Gastroesophageal sphincter (tissue), 4 donors: ENCODE results near the gene LONP1. TPM values are rescaled to one million over a fixed set of nuclear protein-coding genes. Genes with fewer than 3 reads are reported as not detected.

Source experiments
- ATAC-seq: fragments of 150-250 bp; one replicate; pipeline ENCODE4 v1.9.1; 2016; ENCODE audit warnings: mild to moderate bottlenecking, moderate library complexity
- H3K27ac ChIP-seq, 4 donors: fragments of 200-600 bp; sonication (generic) in 3 of 4; 1 replicate in 3 of 4; 2 replicates in 1 of 4; pipeline ENCODE4 v1.5.1; 2016 to 2019
- H3K27me3 ChIP-seq: fragments of 200-600 bp; sonication (generic); one replicate; pipeline ENCODE4 v1.5.1; 2019
- H3K36me3 ChIP-seq, 2 donors: fragments of 200-600 bp; sonication (generic); one replicate each; pipeline ENCODE4 v1.5.1; 2019; ENCODE audit warnings: control low read depth in 1 of 2
- H3K4me1 ChIP-seq, 3 donors: fragments of 200-600 bp; sonication (generic); 1 replicate in 2 of 3; 2 replicates in 1 of 3; pipeline ENCODE4 v1.5.1; 2016 to 2019; ENCODE audit warnings: control low read depth in 2 of 3
- H3K4me3 ChIP-seq, 2 donors: fragments of 200-600 bp; sonication (generic); one replicate each; pipeline ENCODE4 v1.5.1; 2019; ENCODE audit warnings: mild to moderate bottlenecking in 1 of 2, moderate library complexity in 1 of 2
- H3K9me3 ChIP-seq, 3 donors: fragments of 200-600 bp; sonication (generic); one replicate each; pipeline ENCODE4 v1.5.1; 2017 to 2019; ENCODE audit warnings: control low read depth in 2 of 3
- EP300 ChIP-seq: sonication (generic); formaldehyde crosslinking; IDR thresholded peaks from one replicate; pipeline ENCODE4 v1.6.1; 2017; ENCODE audit warnings: antibody characterized with exemption, mild to moderate bottlenecking
- POLR2A ChIP-seq, 2 donors: fragments of 450-650 bp; IDR thresholded peaks; one replicate each; pipeline ENCODE4 v1.6.1; 2017; ENCODE audit warnings: antibody characterized with exemption in 2 of 2, mild to moderate bottlenecking in 2 of 2, moderate library complexity in 1 of 2
- POLR2AphosphoS5 ChIP-seq: sonication (generic); formaldehyde crosslinking; IDR thresholded peaks from one replicate; pipeline ENCODE4 v1.6.1; 2017; ENCODE audit warnings: antibody characterized with exemption
- WGBS, 2 donors: methylation state at CpG; one replicate each; pipeline ENCODE4 v1.1.5; 2018; ENCODE audit warnings: low coverage in 1 of 2; 5-methylcytosine and 5-hydroxymethylcytosine counted together
- total RNA-seq, 4 donors: library from RNA; depleted of rRNA; stranded (reverse); fragments of >200 nt; gene quantifications; one replicate each; pipeline ENCODE4 v1.1.0, GENCODE V29; 2016
- TF ChIP-seq, protein P1 (sequence below), 4 experiments: fragments of 200-600 bp in 2 of 4; fragments of 450-650 bp in 2 of 4; sonication (generic) in 1 of 4; IDR thresholded peaks; one replicate each; pipeline ENCODE4 v1.5.1; 2017 to 2019; ENCODE audit warnings: antibody characterized with exemption in 4 of 4, mild to moderate bottlenecking in 2 of 4, moderate library complexity in 2 of 4

LONP1 gene
- total RNA-seq, 4 donors from 2014 or later: 44.5 to 73.2 (median 64.1) TPM

DNA sequence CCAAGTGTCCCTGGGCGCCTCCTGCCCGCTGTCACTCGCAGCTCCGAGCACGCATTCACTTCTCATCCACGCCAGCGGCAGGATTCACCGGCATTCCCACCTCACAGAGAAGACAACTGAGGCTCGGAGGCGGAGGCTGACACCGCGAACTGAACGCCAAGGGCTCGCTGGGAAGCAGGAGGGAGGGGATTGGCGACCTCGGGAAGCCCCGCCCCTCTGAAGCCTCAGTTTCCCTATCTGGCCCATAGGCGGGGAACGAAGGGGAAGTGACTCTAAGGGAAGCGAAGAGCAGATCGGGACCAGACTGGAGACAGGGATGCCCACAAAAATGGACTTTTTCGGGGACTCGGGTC lies 39.9 kb downstream of the LONP1 start:
- H3K4me1 ChIP-seq: peaks cover 0 to 31% (median 14%) of the 10 kb centered on the region in 3 donors
- TF ChIP-seq POLR2AphosphoS5 (no peak), EP300 (no peak), POLR2A (IDR thresholded peaks at IDR 0.05) (peak in 1 of 2 donors; percentile 29)
- TF ChIP-seq, protein P1, sequence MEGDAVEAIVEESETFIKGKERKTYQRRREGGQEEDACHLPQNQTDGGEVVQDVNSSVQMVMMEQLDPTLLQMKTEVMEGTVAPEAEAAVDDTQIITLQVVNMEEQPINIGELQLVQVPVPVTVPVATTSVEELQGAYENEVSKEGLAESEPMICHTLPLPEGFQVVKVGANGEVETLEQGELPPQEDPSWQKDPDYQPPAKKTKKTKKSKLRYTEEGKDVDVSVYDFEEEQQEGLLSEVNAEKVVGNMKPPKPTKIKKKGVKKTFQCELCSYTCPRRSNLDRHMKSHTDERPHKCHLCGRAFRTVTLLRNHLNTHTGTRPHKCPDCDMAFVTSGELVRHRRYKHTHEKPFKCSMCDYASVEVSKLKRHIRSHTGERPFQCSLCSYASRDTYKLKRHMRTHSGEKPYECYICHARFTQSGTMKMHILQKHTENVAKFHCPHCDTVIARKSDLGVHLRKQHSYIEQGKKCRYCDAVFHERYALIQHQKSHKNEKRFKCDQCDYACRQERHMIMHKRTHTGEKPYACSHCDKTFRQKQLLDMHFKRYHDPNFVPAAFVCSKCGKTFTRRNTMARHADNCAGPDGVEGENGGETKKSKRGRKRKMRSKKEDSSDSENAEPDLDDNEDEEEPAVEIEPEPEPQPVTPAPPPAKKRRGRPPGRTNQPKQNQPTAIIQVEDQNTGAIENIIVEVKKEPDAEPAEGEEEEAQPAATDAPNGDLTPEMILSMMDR (IDR thresholded peaks at IDR 0.05): peak in 1 of 4 experiments; percentile 11
- peak overlapping the region; percentile 76 to 98 (median 94) for H3K27ac ChIP-seq
- ATAC-seq: peak; percentile 2
- peak overlapping the region; percentile 74 to 79 for H3K4me3 ChIP-seq
- no peaks in the 10 kb centered on the region for H3K27me3 ChIP-seq
- H3K36me3 ChIP-seq: peaks cover 0 to 19% of the 10 kb centered on the region in 2 donors
- 0% methylated on average over 5 of the region's 23 CpGs; no CpG with 5 or more reads in 1 of the 2 donors for WGBS, 2 donors
- no peaks in the 10 kb centered on the region for H3K9me3 ChIP-seq

DNA sequence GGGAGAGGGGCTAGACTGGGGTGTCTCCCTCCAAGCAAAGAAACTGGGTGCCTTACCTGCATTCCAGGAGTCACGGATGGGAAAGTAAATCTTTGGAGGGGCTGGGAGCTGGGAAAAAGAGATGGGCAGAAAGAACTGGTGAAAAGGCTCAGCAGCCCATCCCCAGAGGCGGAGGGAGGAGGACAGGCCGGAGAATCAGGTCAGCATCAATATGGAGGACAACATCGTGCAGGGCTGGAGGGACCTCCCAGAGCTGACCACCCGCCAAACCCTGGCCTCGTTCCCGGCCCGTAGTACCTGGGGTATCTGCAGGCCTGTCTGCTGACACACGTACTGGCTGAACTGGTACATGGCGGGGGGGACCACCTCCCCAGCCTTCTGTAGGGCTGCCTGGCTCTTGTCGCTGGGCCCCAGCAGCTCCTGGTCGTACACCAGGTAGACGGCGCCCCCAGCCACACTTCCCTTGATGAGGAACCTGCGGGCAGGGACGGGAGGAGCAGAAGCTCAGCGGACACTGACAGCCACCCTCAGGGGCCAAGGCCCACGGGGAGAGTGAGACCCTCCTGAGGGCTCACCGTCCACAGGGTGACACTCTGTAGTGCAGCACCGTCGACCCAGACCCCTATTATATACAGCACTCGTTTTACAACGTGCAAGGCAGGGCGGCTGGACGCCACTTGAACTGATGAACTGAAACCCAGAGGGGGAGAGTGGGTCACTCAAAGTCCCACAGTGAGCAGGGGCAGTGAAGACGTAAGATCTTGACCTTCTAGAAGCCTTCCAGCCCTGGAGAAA lies 40.5 kb downstream of the LONP1 start:
- no peak for ATAC-seq
- peaks cover 0 to 19% of the 10 kb centered on the region in 2 donors for H3K36me3 ChIP-seq
- H3K4me3 ChIP-seq: peak overlapping the region; percentile 74 to 79
- H3K4me1 ChIP-seq: peaks cover 0 to 31% (median 14%) of the 10 kb centered on the region in 3 donors
- H3K27me3 ChIP-seq: no peaks in the 10 kb centered on the region
- peak overlapping the region; percentile 76 to 98 (median 94) for H3K27ac ChIP-seq
- 25 to 32% methylated on average over 4 to 15 of the region's 26 CpGs for WGBS, 2 donors
- H3K9me3 ChIP-seq: no peaks in the 10 kb centered on the region
- TF ChIP-seq EP300: no peak
- no peak for TF ChIP-seq POLR2A (IDR thresholded peaks at IDR 0.05)
- no peak for TF ChIP-seq POLR2AphosphoS5
- TF ChIP-seq, protein P1 (IDR thresholded peaks at IDR 0.05): no peak

DNA sequence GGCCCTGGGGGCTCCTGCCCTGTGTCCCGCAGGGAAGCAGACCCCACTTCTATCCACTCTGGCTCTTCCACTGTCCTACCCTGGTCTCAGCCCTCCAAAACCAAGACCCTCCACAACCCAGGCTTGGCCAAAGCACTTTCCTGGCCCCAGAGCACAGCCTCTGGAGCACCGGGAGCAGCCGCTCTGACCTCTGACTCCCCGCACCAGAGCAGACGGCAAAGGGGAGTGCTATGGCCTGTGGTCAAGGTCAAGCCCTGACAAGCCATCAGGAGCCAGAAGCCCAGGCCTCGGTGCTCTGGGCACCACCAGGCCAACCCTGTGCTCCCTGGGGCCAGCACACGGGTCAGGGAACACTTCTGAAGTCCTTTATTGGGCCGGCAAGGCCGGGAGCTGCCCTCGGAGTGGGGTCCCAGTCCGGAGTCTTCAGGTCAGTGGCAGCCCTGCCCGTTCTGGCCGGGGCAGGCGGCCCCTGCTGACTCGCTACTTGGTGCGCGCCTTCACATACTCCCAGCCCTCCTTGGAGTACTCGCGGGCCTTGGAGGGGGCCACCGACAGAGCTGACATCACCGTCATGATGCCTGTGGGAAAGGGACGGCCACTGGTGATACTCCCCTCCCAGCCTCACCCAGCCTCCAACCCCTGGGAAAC lies 41.8 kb downstream of the LONP1 start:
- 80% methylated on average over 3 of the region's 22 CpGs; no CpG with 5 or more reads in 1 of the 2 donors for WGBS, 2 donors
- no peaks in the 10 kb centered on the region for H3K27me3 ChIP-seq
- no peak overlapping the region for H3K27ac ChIP-seq
- TF ChIP-seq, protein P1 (IDR thresholded peaks at IDR 0.05): no peak
- TF ChIP-seq EP300 (no peak), POLR2A (IDR thresholded peaks at IDR 0.05) (no peak), POLR2AphosphoS5 (no peak)
- peaks cover 0 to 19% of the 10 kb centered on the region in 2 donors for H3K36me3 ChIP-seq
- H3K4me3 ChIP-seq: no peak overlapping the region
- H3K9me3 ChIP-seq: no peaks in the 10 kb centered on the region
- ATAC-seq: no peak
- H3K4me1 ChIP-seq: peaks cover 0 to 31% (median 14%) of the 10 kb centered on the region in 3 donors

DNA sequence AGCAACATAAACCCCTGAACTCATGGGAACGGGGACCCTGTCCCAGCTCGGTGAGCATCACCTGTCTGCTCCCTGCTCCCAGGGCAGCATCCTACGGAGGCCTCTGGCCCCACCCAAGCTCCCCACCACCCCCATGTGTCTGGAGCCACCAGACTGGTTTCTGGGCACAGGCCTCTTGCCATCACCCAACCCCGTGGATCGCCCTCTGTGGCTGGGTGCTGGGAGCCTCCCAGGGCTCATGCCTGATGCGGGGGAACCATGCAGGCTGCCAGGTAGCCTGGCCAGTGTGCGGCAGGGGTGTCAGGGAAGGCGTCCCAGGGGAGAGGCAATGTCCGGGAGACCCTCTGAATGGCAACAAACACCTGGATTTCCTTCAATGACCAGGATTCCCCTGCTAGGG lies 42.4 kb downstream of the LONP1 start:
- no peak for ATAC-seq
- no CpG with 5 or more reads among the region's 9 CpGs for WGBS, 2 donors
- Histone ChIP-seq H3K27me3 (no peaks in the 10 kb centered on the region), H3K4me3 (no peak overlapping the region), H3K9me3 (no peaks in the 10 kb centered on the region), H3K4me1 (peaks cover 0 to 31% (median 14%) of the 10 kb centered on the region in 3 donors), H3K27ac (no peak overlapping the region), H3K36me3 (peaks cover 0 to 19% of the 10 kb centered on the region in 2 donors)
- TF ChIP-seq, protein P1 (IDR thresholded peaks at IDR 0.05): no peak
- TF ChIP-seq POLR2AphosphoS5 (no peak), EP300 (no peak), POLR2A (IDR thresholded peaks at IDR 0.05) (no peak)
